Mucosa of descending colon (tissue), 3 donors: ENCODE results near the gene PARP9. TPM values are rescaled to one million over a fixed set of nuclear protein-coding genes. Genes with fewer than 3 reads are reported as not detected.
A peak's percentile ranks its signal among the peaks of the same experiment; 100 is the strongest.
"Not testable (repeated sequence)": the region's sequence is repeated elsewhere in the genome, so short reads cannot be mapped to it uniquely, and the experiment has no call there.

Experiments
- ATAC-seq: fragments of 200-7000 bp; cut with Tn5 transposase; one replicate; pipeline ENCODE4 v1.9.1; 2020; ENCODE audit warnings: mild to moderate bottlenecking, moderate library complexity
- DNase-seq, 3 donors: peaks; one replicate each; pipeline ENCODE4 v3.0.0-alpha.2; 2020
- H3K36me3 ChIP-seq: fragments of 200-600 bp; one replicate; pipeline ENCODE4 v1.8.0; 2021; ENCODE audit warnings: low read depth, mild to moderate bottlenecking
- H3K4me1 ChIP-seq: fragments of 200-600 bp; one replicate; pipeline ENCODE4 v1.8.0; 2021; ENCODE audit warnings: low read depth, mild to moderate bottlenecking
- H3K4me3 ChIP-seq: fragments of 200-600 bp; one replicate; pipeline ENCODE4 v1.8.0; 2021; ENCODE audit warnings: mild to moderate bottlenecking
- H3K9me3 ChIP-seq: fragments of 200-600 bp; one replicate; pipeline ENCODE4 v1.8.0; 2021; ENCODE audit warnings: mild to moderate bottlenecking
- CTCF ChIP-seq: fragments of 200-600 bp; IDR thresholded peaks from one replicate; pipeline ENCODE4 v1.8.0; 2022; ENCODE audit warnings: antibody characterized with exemption, mild to moderate bottlenecking
- intact Hi-C, 2 donors: fragments of 100-400 bp; cut with DNase I in 1 of 2; cut with micrococcal nuclease in 1 of 2; formaldehyde crosslinking; loops; one replicate each; pipeline versions ENCODE4 v1.11.0 to v1.11.1; 2022; cut with DNase I, micrococcal nuclease
- total RNA-seq, 3 donors: library from RNA; stranded (reverse); fragmentation: NEBNext Ultra II Directional in 2 of 3; extraction: Animal tissue kit (Norgen Biotek cat#: 25700) in 2 of 3; gene quantifications; one replicate each; pipeline versions ENCODE4 v1.2.1 to v1.2.4, GENCODE V29; 2021 to 2023
- donor health status: DM: no; HTN: no; CAD: no; lungs with moderate emphysema.
- donor health status: DM: no; HTN: no; CAD: no.
- donor health status: DM: no; HTN: yes; CAD: no.

The PARP9 gene
- total RNA-seq, 3 donors from 2014 or later: 32.2 to 51.1 (median 44.7) TPM

- DNase-seq (no peak), ATAC-seq (no peak)
- TF ChIP-seq CTCF: no peak
- H3K4me1 ChIP-seq: peaks cover 5% of the 10 kb centered on the region
- H3K9me3 ChIP-seq: no peaks in the 10 kb centered on the region
- H3K4me3 ChIP-seq: no peak overlapping the region
- H3K36me3 ChIP-seq: no peaks in the 10 kb centered on the region
- intact Hi-C loops: no loop called here
Measured at GRCh38 chr3:122502941-122503340, 61.2 kb downstream of the PARP9 start.

- peaks cover 5% of the 10 kb centered on the region for H3K4me1 ChIP-seq
- intact Hi-C loops: no loop called here
- H3K9me3 ChIP-seq: no peaks in the 10 kb centered on the region
- H3K36me3 ChIP-seq: no peaks in the 10 kb centered on the region
- no peak for TF ChIP-seq CTCF
- no peak overlapping the region for H3K4me3 ChIP-seq
- no peak for ATAC-seq
- DNase-seq: no peak
Measured at GRCh38 chr3:122502139-122502538, 62.0 kb downstream of the PARP9 start.

- H3K4me1 ChIP-seq, H3K9me3 ChIP-seq, H3K4me3 ChIP-seq, ATAC-seq, H3K36me3 ChIP-seq, DNase-seq, intact Hi-C loops: not testable (repeated sequence)
Measured at GRCh38 chr3:122500964-122501363, 63.1 kb downstream of the PARP9 start.

- ATAC-seq: no peak
- Histone ChIP-seq H3K9me3 (no peaks in the 10 kb centered on the region), H3K4me3 (no peak overlapping the region), H3K36me3 (no peaks in the 10 kb centered on the region), H3K4me1 (peaks cover 1% of the 10 kb centered on the region)
- no peak for TF ChIP-seq CTCF
- no peak for DNase-seq
- intact Hi-C loops: no loop called here
Measured at GRCh38 chr3:122498152-122498551, 65.9 kb downstream of the PARP9 start.

GRCh38 chr3:122497425-122497824 is 66.7 kb downstream of the PARP9 start:
- intact Hi-C loops: no loop called here
- no peak for TF ChIP-seq CTCF
- no peaks in the 10 kb centered on the region for H3K9me3 ChIP-seq
- no peak overlapping the region for H3K4me3 ChIP-seq
- no peaks in the 10 kb centered on the region for H3K4me1 ChIP-seq
- DNase-seq: no peak
- H3K36me3 ChIP-seq: no peaks in the 10 kb centered on the region
- peak; percentile 36 for ATAC-seq

GRCh38 chr3:122496508-122496907 is 67.6 kb downstream of the PARP9 start:
- no peak overlapping the region for H3K4me3 ChIP-seq
- intact Hi-C loops: no loop called here
- no peaks in the 10 kb centered on the region for H3K36me3 ChIP-seq
- H3K4me1 ChIP-seq: no peaks in the 10 kb centered on the region
- TF ChIP-seq CTCF: no peak
- DNase-seq (no peak), ATAC-seq (no peak)
- no peaks in the 10 kb centered on the region for H3K9me3 ChIP-seq
